RWPE1 (cell line): Measurements from ENCODE around the gene MLX.

Source experiments
- CTCF ChIA-PET: fragments of 350-600 bp; sonication (Branson Sonifier 250); formaldehyde crosslinking; extraction: SDS; loops from one replicate; lab custom pipeline; 2021; lab: Yijun Ruan, JAX
- POLR2A ChIA-PET: fragments of 400-600 bp; formaldehyde crosslinking; extraction: SDS; loops from one replicate; lab custom pipeline; 2020; ENCODE audit warnings: antibody characterized with exemption; ENCODE audit not compliant: low non-redundant PET; lab: Yijun Ruan, JAX
- DNase-seq: peaks from one replicate; pipeline ENCODE4 v3.0.0; 2012; ENCODE audit warnings: low spot score
- H3K27ac ChIP-seq: fragments of 450-650 bp; 2 replicates; pipeline ENCODE4 v1.5.1; 2017
- CTCF ChIP-seq: fragments of 450-650 bp; conservative IDR thresholded peaks from 2 replicates; pipeline ENCODE4 v1.5.1; 2017; ENCODE audit warnings: low read depth, mild to moderate bottlenecking

The MLX gene

GRCh38 chr17:42520540-42520951 lies 46.4 kb upstream of the MLX start:
- peak; percentile 19; the same call in 1 of the 2 replicates for TF ChIP-seq CTCF
- ChIA-PET POLR2A (interaction anchor here (0.9 kb wide), 1 partner anchor 9 kb away, joined by 6 read pairs; no protein-coding TSS in a partner anchor), CTCF (interaction anchor here (0.6 to 1.0 kb wide), 5 partner anchors 35 to 198 kb away, joined by 3 read pairs; no protein-coding TSS in a partner anchor)
- DNase-seq: no peak
- H3K27ac ChIP-seq: peak overlapping the region; percentile 97

- H3K27ac ChIP-seq: peak overlapping the region; percentile 97
- DNase-seq: no peak
- ChIA-PET POLR2A (interaction anchor here (0.6 to 0.9 kb wide), 2 partner anchors 9 to 555 kb away, joined by 6 read pairs; no protein-coding TSS in a partner anchor), CTCF (interaction anchor here (0.7 to 1.0 kb wide), 3 partner anchors 56 to 199 kb away, joined by 3 read pairs; no protein-coding TSS in a partner anchor)
- TF ChIP-seq CTCF: no peak
Observed at GRCh38 chr17:42521036-42521435, 45.9 kb upstream of the MLX start.

- H3K27ac ChIP-seq: peak overlapping the region; percentile 97
- ChIA-PET CTCF (no interaction called here), POLR2A (interaction anchor here (0.6 kb wide), 2 partner anchors 16 to 556 kb away, joined by 6 to 10 read pairs; no protein-coding TSS in a partner anchor)
- DNase-seq: no peak
- no peak for TF ChIP-seq CTCF
Observed at GRCh38 chr17:42521666-42522262, 45.1 kb upstream of the MLX start.

GRCh38 chr17:42522263-42522790 lies 44.6 kb upstream of the MLX start:
- peak overlapping the region; percentile 97 for H3K27ac ChIP-seq
- ChIA-PET POLR2A (interaction anchor here (0.6 kb wide), 1 partner anchor 16 kb away, joined by 10 read pairs; no protein-coding TSS in a partner anchor), CTCF (no interaction called here)
- no peak for DNase-seq
- no peak for TF ChIP-seq CTCF

GRCh38 chr17:42522798-42523278 lies 44.1 kb upstream of the MLX start:
- DNase-seq: no peak
- no peak for TF ChIP-seq CTCF
- peak overlapping the region; percentile 97 for H3K27ac ChIP-seq
- CTCF ChIA-PET: no interaction called here
- POLR2A ChIA-PET: interaction anchor here (0.6 kb wide), 1 partner anchor 15 kb away, joined by 10 read pairs; no protein-coding TSS in a partner anchor

- H3K27ac ChIP-seq: peak overlapping the region; percentile 93
- TF ChIP-seq CTCF: no peak
- CTCF ChIA-PET: interaction anchor here (0.5 kb wide), 1 partner anchor 829 kb away, joined by 3 read pairs; no protein-coding TSS in a partner anchor
- POLR2A ChIA-PET: no interaction called here
- peak; percentile 48 for DNase-seq
Observed at GRCh38 chr17:42525221-42525620, 41.7 kb upstream of the MLX start.
